Stomach smooth muscle (tissue), 2 donors: ENCODE measurements around the gene ACTN4.

Experiments used
- H3K27ac ChIP-seq: one replicate; pipeline ENCODE4 v1.7.0; 2013; ENCODE audit warnings: mild to moderate bottlenecking, low read length, inconsistent platforms
- H3K27me3 ChIP-seq, 2 donors: one replicate each; pipeline ENCODE4 v1.7.0; 2013; ENCODE audit warnings: low read length in 2 of 2; ENCODE audit not compliant: insufficient read depth in 2 of 2, control insufficient read depth in 1 of 2
- H3K36me3 ChIP-seq, 2 donors: one replicate each; pipeline ENCODE4 v1.7.0; 2013; ENCODE audit warnings: low read length in 2 of 2; ENCODE audit not compliant: control insufficient read depth in 2 of 2, insufficient read depth in 2 of 2
- H3K4me1 ChIP-seq: one replicate; pipeline ENCODE4 v1.7.0; 2013; ENCODE audit warnings: low read length; ENCODE audit not compliant: control insufficient read depth, insufficient read depth
- H3K4me3 ChIP-seq, 2 donors: one replicate each; pipeline ENCODE4 v1.7.0; 2013; ENCODE audit warnings: low read length in 2 of 2
- H3K9ac ChIP-seq, 2 donors: one replicate each; pipeline ENCODE4 v1.7.0; 2013; ENCODE audit warnings: low read length in 2 of 2, mild to moderate bottlenecking in 1 of 2
- H3K9me3 ChIP-seq, 2 donors: one replicate each; pipeline ENCODE4 v1.7.0; 2013; ENCODE audit warnings: low read length in 2 of 2; ENCODE audit not compliant: control insufficient read depth in 2 of 2
- donor health status: healthy.
- donor health status: Pancreatic carcinoma.

The ACTN4 gene

GRCh38 chr19:38698225-38699026 is 51.0 kb downstream of the ACTN4 start:
- H3K27ac ChIP-seq: peak overlapping the region; percentile 86
- H3K27me3 ChIP-seq: no peaks in the 10 kb centered on the region
- H3K9ac ChIP-seq: peak overlapping the region in 1 of 2 donors; percentile 36
- peaks cover 89% of the 10 kb centered on the region for H3K4me1 ChIP-seq
- no peak overlapping the region for H3K4me3 ChIP-seq
- H3K36me3 ChIP-seq: peaks cover 6 to 25% of the 10 kb centered on the region in 2 donors
- H3K9me3 ChIP-seq: no peaks in the 10 kb centered on the region

DNA sequence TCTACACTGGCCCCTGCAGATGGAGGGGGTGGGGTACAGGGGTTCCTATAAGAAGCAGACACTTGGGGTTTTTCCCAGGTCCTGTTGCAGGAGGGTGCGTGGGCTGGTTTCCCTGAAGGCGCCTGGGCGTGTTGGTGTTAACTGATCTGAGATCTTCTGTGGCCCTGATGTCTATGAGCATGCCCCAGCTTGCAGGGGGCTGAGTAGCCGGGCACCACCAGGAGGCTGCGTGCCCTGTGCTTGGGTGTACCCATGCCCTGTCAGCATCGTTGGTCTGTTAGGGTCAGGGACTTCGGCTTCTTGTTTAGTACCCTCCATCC is 51.5 kb downstream of the ACTN4 start:
- peaks cover 6 to 30% of the 10 kb centered on the region in 2 donors for H3K36me3 ChIP-seq
- H3K27ac ChIP-seq: no peak overlapping the region
- H3K9me3 ChIP-seq: no peaks in the 10 kb centered on the region
- H3K4me1 ChIP-seq: peaks cover 83% of the 10 kb centered on the region
- no peak overlapping the region for H3K9ac ChIP-seq
- H3K4me3 ChIP-seq: no peak overlapping the region
- no peaks in the 10 kb centered on the region for H3K27me3 ChIP-seq

GRCh38 chr19:38699647-38700349 is 52.3 kb downstream of the ACTN4 start:
- Histone ChIP-seq H3K27me3 (no peaks in the 10 kb centered on the region), H3K9ac (no peak overlapping the region), H3K4me1 (peaks cover 76% of the 10 kb centered on the region), H3K9me3 (no peaks in the 10 kb centered on the region), H3K27ac (peak overlapping the region; percentile 80), H3K4me3 (no peak overlapping the region), H3K36me3 (peaks cover 8 to 37% of the 10 kb centered on the region in 2 donors)

DNA sequence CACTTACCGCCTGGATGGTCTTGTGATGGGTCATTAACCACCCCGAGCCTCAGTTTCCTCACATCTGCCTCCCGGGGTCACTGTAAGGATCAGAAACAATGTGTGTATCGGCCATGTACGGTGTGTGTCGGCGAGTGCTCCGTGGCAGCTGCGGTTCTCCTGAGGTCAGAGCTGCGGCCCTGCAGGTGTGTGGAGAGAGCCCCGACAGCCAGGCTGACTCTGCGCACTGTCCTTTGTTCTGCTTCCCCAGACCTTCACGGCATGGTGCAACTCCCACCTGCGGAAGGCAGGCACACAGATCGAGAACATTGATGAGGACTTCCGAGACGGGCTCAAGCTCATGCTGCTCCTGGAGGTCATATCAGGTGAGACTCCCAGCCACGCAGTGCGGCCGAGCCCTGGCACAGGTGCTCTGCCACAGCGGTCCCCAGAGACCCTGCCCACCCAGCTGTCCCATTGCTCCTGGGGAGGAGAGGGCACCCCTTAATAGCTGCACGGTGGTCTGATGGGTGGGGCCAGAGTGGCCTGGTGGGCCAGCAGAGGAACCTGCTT is 53.0 kb downstream of the ACTN4 start:
- peak overlapping the region in 1 of 2 donors; percentile 29 for H3K4me3 ChIP-seq
- H3K36me3 ChIP-seq: peaks cover 11 to 44% of the 10 kb centered on the region in 2 donors
- H3K9ac ChIP-seq: no peak overlapping the region
- no peaks in the 10 kb centered on the region for H3K9me3 ChIP-seq
- H3K4me1 ChIP-seq: peaks cover 73% of the 10 kb centered on the region
- peak overlapping the region; percentile 80 for H3K27ac ChIP-seq
- no peaks in the 10 kb centered on the region for H3K27me3 ChIP-seq

DNA sequence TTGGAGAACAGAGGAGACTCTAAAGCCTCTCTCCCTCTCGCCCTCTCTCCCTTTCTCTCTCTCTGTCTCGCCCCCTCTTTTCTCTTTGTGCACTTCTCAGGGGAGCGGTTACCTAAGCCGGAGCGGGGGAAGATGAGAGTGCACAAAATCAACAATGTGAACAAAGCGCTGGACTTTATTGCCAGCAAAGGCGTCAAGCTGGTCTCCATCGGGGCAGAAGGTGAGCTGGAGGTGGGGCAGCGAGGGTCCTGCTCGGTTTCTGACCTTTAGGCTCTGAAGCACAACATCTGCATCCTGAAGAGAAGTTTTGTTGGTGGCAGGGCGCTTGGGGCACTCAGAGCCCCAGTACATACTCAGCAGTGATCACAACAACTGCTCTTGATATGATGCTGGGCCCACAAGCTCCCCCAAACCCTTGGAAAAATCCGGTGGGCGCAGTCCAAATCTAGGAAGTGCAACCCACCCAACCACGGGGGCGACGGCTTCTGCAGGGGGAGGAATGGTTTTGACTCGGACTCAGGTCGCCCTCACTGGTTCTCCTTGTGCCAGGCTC is 53.5 kb downstream of the ACTN4 start:
- peaks cover 72% of the 10 kb centered on the region for H3K4me1 ChIP-seq

DNA sequence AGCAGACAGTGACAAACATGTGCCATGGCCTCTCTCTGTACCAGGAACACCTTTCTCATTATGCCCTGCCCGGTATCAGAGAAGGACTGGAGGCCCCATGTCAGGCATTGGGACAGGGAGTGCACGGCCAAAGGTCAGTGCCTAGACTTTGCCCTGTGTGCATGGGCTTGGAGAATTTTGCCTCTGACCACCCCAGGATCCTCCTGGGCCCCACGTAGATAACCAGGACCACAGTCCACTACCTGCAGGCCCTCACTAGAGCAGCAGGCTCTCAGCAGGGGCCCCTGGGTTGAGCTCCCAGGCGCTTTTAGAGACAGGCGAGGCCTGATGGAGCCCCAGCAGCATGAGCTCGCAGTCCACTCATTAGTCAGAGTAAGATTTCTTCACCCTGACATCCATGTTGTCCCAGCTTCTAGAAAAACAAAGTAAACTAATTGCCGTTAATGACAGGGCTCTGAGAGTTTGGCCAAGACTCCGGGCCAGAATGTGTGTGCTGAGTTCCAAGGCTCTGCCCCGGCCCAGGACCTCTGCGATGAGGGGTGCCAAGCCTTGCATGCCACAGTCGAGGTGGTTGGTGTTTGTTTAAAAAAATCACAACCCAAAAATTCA is 54.1 kb downstream of the ACTN4 start:
- Histone ChIP-seq H3K27me3 (no peaks in the 10 kb centered on the region), H3K9me3 (no peaks in the 10 kb centered on the region), H3K9ac (peak overlapping the region in 1 of 2 donors; percentile 29), H3K4me1 (peaks cover 70% of the 10 kb centered on the region), H3K27ac (peak overlapping the region; percentile 80), H3K4me3 (peak overlapping the region in 1 of 2 donors; percentile 29), H3K36me3 (peaks cover 20 to 48% of the 10 kb centered on the region in 2 donors)

More for the DNA sequence above, 53.5 kb downstream of the ACTN4 start:
- H3K9ac ChIP-seq: peak overlapping the region in 1 of 2 donors; percentile 29
- H3K36me3 ChIP-seq: peaks cover 17 to 45% of the 10 kb centered on the region in 2 donors
- H3K27ac ChIP-seq: peak overlapping the region; percentile 80
- no peaks in the 10 kb centered on the region for H3K27me3 ChIP-seq
- H3K9me3 ChIP-seq: no peaks in the 10 kb centered on the region
- H3K4me3 ChIP-seq: peak overlapping the region in 1 of 2 donors; percentile 29

DNA sequence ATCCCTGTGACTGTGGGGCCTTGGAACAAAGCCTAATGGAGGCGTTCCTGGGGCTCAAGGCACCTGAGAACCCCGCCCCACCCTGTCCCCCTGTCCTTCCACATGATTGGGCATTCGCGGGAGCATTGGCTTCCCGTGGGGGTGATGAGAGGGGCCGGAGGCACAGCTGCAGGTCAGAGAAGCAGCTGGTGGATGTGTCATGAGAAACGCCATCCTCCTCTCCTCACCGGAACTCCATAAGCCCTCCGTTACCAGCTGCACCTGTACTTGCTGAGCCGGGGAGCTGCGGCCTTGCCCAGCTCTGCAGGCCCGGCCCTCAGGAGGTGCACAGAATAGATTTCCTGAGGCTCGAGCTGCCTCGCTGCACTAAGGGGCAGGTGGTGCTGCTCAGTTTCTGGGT is 54.8 kb downstream of the ACTN4 start:
- Histone ChIP-seq H3K27ac (peak overlapping the region; percentile 80), H3K36me3 (peaks cover 24 to 47% of the 10 kb centered on the region in 2 donors), H3K9me3 (no peaks in the 10 kb centered on the region), H3K4me1 (peaks cover 71% of the 10 kb centered on the region), H3K27me3 (no peaks in the 10 kb centered on the region), H3K4me3 (peak overlapping the region in 1 of 2 donors; percentile 29), H3K9ac (no peak overlapping the region)

- Histone ChIP-seq H3K9me3 (no peaks in the 10 kb centered on the region), H3K27me3 (no peaks in the 10 kb centered on the region), H3K27ac (no peak overlapping the region), H3K36me3 (peaks cover 36 to 56% of the 10 kb centered on the region in 2 donors), H3K9ac (no peak overlapping the region), H3K4me1 (peaks cover 71% of the 10 kb centered on the region), H3K4me3 (no peak overlapping the region)
These were observed 56.1 kb downstream of the ACTN4 start for GRCh38 chr19:38703509-38703908.

- Histone ChIP-seq H3K27ac (peak overlapping the region; percentile 37), H3K36me3 (peaks cover 45 to 64% of the 10 kb centered on the region in 2 donors), H3K9ac (no peak overlapping the region), H3K4me1 (peaks cover 75% of the 10 kb centered on the region), H3K9me3 (no peaks in the 10 kb centered on the region), H3K4me3 (no peak overlapping the region), H3K27me3 (no peaks in the 10 kb centered on the region)
These were observed 57.1 kb downstream of the ACTN4 start for GRCh38 chr19:38704488-38705026.
